K562 (cell line): ENCODE measurements around the gene CFAP206. TPM values are rescaled to one million over a fixed set of nuclear protein-coding genes. Genes with fewer than 3 reads are reported as not detected.
A peak's percentile ranks its signal among the peaks of the same experiment; 100 is the strongest.

Source experiments
- CBFA2T3 ChIP-seq: fragments of 450-650 bp; IDR thresholded peaks from 2 replicates; pipeline ENCODE4 v1.6.1; 2017
- EGR1 ChIP-seq: fragments of 450-650 bp; conservative IDR thresholded peaks from 2 replicates; pipeline ENCODE4 v1.6.1; 2017; ENCODE audit warnings: mild to moderate bottlenecking
- GTF2A2 ChIP-seq: IDR thresholded peaks from 2 replicates; pipeline ENCODE4 v1.6.1; 2016; ENCODE audit warnings: mild to moderate bottlenecking, missing genetic modification characterization, missing compliant biosample characterization
- POLR2A ChIP-seq: fragments of 450-650 bp; conservative IDR thresholded peaks from 2 replicates; pipeline ENCODE4 v1.6.1; 2016
- SMARCE1 ChIP-seq: fragments of 450-650 bp; IDR thresholded peaks from 2 replicates; pipeline ENCODE4 v1.7.1; 2016; ENCODE audit warnings: mild to moderate bottlenecking
- polyA plus RNA-seq, 8 experiments: library from polyadenylated mRNA; depleted of rRNA in 4 of 8; stranded (reverse) in 5 of 8; unstranded in 3 of 8; fragments of >200 nt; fragmentation: Nextera tagmentation in 2 of 8; fragmentation: Illumina TruSeq in 1 of 8; extraction: Ambion mirVana in 2 of 8; extraction: Trizol in 1 of 8; gene quantifications; 2 replicates each; pipeline versions ENCODE4 v1.2.1 to v1.2.3, GENCODE V29; 2011 to 2014; ENCODE audit warnings: inconsistent platforms in 1 of 8, missing spikeins in 1 of 8
- total RNA-seq, 7 experiments: library from RNA; depleted of rRNA in 6 of 7; stranded (reverse); fragments of >200 nt in 6 of 7; fragmentation: Illumina TruSeq in 2 of 7; extraction: Trizol in 2 of 7; gene quantifications; 2 replicates each; pipeline versions ENCODE4 v1.2.1 to v1.2.3, GENCODE V29; 2011 to 2021; ENCODE audit warnings: low replicate concordance in 1 of 7
- TF ChIP-seq, protein P1 (sequence below), 2 experiments: IDR thresholded peaks in 1 of 2; conservative IDR thresholded peaks in 1 of 2; 2 replicates each; pipeline ENCODE4 v1.6.1; 2016; ENCODE audit warnings: low read depth in 2 of 2, mild to moderate bottlenecking in 1 of 2, missing compliant biosample characterization in 1 of 2, missing genetic modification characterization in 1 of 2, moderate library complexity in 1 of 2
- TF ChIP-seq, protein P2 (sequence below): fragments of 150-350 bp; conservative IDR thresholded peaks from 2 replicates; pipeline ENCODE4 v1.6.1; 2014; ENCODE audit warnings: low read length
- TF ChIP-seq, protein P3 (sequence below), 2 experiments: fragments of 450-650 bp in 1 of 2; sonication (generic) in 1 of 2; formaldehyde crosslinking in 1 of 2; IDR thresholded peaks in 1 of 2; conservative IDR thresholded peaks in 1 of 2; 2 replicates each; pipeline versions ENCODE4 v1.6.1 to v1.8.1; 2016 to 2023; ENCODE audit warnings: mild to moderate bottlenecking in 2 of 2, moderate library complexity in 2 of 2, inconsistent platforms in 1 of 2, missing genetic modification reagents in 1 of 2
- TF ChIP-seq, protein P4 (sequence below), 2 experiments: fragments of 450-650 bp; conservative IDR thresholded peaks; 2 replicates each; pipeline ENCODE4 v1.6.1; 2017; ENCODE audit warnings: mild to moderate bottlenecking in 2 of 2, moderate library complexity in 2 of 2
- TF ChIP-seq, protein P5 (sequence below): fragments of 450-650 bp; IDR thresholded peaks from 2 replicates; pipeline ENCODE4 v1.6.1; 2016

Gene CFAP206
- total and polyA plus RNA-seq, 9 of the 15 experiments (the other 6 are each of a cell fraction or from before 2014, with no cell fraction given): 0.06 to 0.33 (median 0.18) TPM; not detected in 2

DNA sequence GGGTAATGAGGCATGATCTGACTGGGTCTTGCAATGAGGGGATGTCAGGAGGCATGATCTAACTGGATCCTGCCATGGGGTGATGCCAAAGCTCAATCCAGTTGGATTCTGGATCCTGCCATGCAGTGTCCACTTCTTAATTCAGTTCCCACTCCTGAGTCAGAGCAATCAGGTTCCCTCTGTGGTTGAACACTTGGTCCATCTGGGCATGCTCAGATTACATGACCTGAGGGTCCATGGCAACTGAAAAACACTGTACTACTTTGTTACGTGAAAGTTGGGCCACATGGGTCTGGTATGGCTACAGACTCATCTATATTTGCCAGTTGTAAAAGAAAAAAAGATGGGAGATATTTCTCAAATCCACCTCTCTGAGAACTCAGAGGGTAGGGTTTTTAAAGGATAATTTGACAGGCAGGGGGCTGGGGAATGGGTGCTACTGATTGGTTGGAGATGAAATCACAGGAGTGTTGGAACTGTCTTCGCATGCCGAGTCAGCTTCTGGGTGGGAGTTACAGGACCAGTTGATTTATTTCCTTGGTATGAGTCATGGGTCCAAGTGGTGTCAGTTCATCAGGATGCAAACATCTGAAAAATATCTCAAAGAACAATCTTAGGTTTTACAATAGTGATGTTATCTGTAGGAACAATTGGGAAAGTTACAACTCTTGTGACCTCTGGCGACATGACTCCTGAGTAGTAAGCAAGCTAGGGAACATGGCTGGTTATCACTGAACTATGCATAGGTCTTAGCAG lies 41.5 kb upstream of the CFAP206 start (continued):
- TF ChIP-seq, protein P1, sequence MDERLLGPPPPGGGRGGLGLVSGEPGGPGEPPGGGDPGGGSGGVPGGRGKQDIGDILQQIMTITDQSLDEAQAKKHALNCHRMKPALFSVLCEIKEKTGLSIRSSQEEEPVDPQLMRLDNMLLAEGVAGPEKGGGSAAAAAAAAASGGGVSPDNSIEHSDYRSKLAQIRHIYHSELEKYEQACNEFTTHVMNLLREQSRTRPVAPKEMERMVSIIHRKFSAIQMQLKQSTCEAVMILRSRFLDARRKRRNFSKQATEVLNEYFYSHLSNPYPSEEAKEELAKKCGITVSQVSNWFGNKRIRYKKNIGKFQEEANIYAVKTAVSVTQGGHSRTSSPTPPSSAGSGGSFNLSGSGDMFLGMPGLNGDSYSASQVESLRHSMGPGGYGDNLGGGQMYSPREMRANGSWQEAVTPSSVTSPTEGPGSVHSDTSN (CRISPR knock-in tag; IDR thresholded peaks at IDR 0.05; ENCODE audit: low read depth): no peak
- TF ChIP-seq, protein P1 (tag; conservative IDR thresholded peaks at IDR 0.05; ENCODE audit: low read depth): 0 out of 2 replicates have a peak, but pooled peaks have one; percentile 16
- no peak for TF ChIP-seq POLR2A
- TF ChIP-seq SMARCE1: 0 out of 2 replicates have a peak, but pooled peaks have one; percentile 37
- TF ChIP-seq, protein P2, sequence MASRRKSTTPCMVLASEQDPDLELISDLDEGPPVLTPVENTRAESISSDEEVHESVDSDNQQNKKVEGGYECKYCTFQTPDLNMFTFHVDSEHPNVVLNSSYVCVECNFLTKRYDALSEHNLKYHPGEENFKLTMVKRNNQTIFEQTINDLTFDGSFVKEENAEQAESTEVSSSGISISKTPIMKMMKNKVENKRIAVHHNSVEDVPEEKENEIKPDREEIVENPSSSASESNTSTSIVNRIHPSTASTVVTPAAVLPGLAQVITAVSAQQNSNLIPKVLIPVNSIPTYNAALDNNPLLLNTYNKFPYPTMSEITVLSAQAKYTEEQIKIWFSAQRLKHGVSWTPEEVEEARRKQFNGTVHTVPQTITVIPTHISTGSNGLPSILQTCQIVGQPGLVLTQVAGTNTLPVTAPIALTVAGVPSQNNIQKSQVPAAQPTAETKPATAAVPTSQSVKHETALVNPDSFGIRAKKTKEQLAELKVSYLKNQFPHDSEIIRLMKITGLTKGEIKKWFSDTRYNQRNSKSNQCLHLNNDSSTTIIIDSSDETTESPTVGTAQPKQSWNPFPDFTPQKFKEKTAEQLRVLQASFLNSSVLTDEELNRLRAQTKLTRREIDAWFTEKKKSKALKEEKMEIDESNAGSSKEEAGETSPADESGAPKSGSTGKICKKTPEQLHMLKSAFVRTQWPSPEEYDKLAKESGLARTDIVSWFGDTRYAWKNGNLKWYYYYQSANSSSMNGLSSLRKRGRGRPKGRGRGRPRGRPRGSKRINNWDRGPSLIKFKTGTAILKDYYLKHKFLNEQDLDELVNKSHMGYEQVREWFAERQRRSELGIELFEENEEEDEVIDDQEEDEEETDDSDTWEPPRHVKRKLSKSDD: no peak
- TF ChIP-seq, protein P3, sequence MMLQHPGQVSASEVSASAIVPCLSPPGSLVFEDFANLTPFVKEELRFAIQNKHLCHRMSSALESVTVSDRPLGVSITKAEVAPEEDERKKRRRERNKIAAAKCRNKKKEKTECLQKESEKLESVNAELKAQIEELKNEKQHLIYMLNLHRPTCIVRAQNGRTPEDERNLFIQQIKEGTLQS (IDR thresholded peaks at IDR 0.05): peak; percentile 78
- TF ChIP-seq, protein P3 (CRISPR knock-in tag; conservative IDR thresholded peaks at IDR 0.05): no peak
- peak; percentile 40 for TF ChIP-seq CBFA2T3
- TF ChIP-seq, protein P4, sequence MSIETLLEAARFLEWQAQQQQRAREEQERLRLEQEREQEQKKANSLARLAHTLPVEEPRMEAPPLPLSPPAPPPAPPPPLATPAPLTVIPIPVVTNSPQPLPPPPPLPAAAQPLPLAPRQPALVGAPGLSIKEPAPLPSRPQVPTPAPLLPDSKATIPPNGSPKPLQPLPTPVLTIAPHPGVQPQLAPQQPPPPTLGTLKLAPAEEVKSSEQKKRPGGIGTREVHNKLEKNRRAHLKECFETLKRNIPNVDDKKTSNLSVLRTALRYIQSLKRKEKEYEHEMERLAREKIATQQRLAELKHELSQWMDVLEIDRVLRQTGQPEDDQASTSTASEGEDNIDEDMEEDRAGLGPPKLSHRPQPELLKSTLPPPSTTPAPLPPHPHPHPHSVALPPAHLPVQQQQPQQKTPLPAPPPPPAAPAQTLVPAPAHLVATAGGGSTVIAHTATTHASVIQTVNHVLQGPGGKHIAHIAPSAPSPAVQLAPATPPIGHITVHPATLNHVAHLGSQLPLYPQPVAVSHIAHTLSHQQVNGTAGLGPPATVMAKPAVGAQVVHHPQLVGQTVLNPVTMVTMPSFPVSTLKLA (conservative IDR thresholded peaks at IDR 0.05): 0 out of 4 replicates have a peak, but pooled peaks of 1 of the 2 experiments have one; percentile 16
- TF ChIP-seq GTF2A2 (tag): no peak
- TF ChIP-seq, protein P5, sequence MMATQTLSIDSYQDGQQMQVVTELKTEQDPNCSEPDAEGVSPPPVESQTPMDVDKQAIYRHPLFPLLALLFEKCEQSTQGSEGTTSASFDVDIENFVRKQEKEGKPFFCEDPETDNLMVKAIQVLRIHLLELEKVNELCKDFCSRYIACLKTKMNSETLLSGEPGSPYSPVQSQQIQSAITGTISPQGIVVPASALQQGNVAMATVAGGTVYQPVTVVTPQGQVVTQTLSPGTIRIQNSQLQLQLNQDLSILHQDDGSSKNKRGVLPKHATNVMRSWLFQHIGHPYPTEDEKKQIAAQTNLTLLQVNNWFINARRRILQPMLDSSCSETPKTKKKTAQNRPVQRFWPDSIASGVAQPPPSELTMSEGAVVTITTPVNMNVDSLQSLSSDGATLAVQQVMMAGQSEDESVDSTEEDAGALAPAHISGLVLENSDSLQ: peak; percentile 86
- TF ChIP-seq EGR1: 0 out of 2 replicates have a peak, but pooled peaks have one; percentile 17
